ENCODE data around the gene UPK3B.
"Not testable (repeated sequence)": the region's sequence is repeated elsewhere in the genome, so short reads cannot be mapped to it uniquely, and the experiment has no call there.

Gene UPK3B

GRCh38 chr7:76509931-76510877 is at the start of gene UPK3B:
UPK3B (plus strand) TSS chr7:76510552; CDS start chr7:76510653, 101 bp downstream.
- peak; percentile 64 for DNase-seq (ENCODE audit: low spot score)

GRCh38 chr7:76460767-76461166 is 49.6 kb upstream of the UPK3B start:
- not testable (repeated sequence) for DNase-seq (ENCODE audit: low spot score)

GRCh38 chr7:76461464-76462101 is 48.8 kb upstream of the UPK3B start, which contains the start of gene DTX2:
DTX2 (plus strand) TSS chr7:76461709; CDS start chr7:76480510, 18,801 bp downstream.
- not testable (repeated sequence) for DNase-seq (ENCODE audit: low spot score)

- DNase-seq (ENCODE audit: low spot score): not testable (repeated sequence)
Measured at GRCh38 chr7:76462271-76462882, 48.0 kb upstream of the UPK3B start.

- DNase-seq (ENCODE audit: low spot score): not testable (repeated sequence)
Measured at GRCh38 chr7:76464959-76465358, 45.4 kb upstream of the UPK3B start.

GRCh38 chr7:76465950-76466349 is 44.4 kb upstream of the UPK3B start:
- DNase-seq (ENCODE audit: low spot score): not testable (repeated sequence)

- not testable (repeated sequence) for DNase-seq (ENCODE audit: low spot score)
Measured at GRCh38 chr7:76467743-76468404, 42.5 kb upstream of the UPK3B start.

- not testable (repeated sequence) for DNase-seq (ENCODE audit: low spot score)
Measured at GRCh38 chr7:76471556-76472221, 38.7 kb upstream of the UPK3B start.

- not testable (repeated sequence) for DNase-seq (ENCODE audit: low spot score)
Measured at GRCh38 chr7:76473097-76473496, 37.3 kb upstream of the UPK3B start.

GRCh38 chr7:76476280-76476679 is 34.1 kb upstream of the UPK3B start:
- not testable (repeated sequence) for DNase-seq (ENCODE audit: low spot score)

GRCh38 chr7:76476742-76477474 is 33.4 kb upstream of the UPK3B start:
- DNase-seq (ENCODE audit: low spot score): not testable (repeated sequence)

GRCh38 chr7:76479628-76480027 is 30.7 kb upstream of the UPK3B start:
- DNase-seq (ENCODE audit: low spot score): not testable (repeated sequence)

- DNase-seq (ENCODE audit: low spot score): not testable (repeated sequence)
Measured at GRCh38 chr7:76480403-76481253, 29.7 kb upstream of the UPK3B start.

- DNase-seq (ENCODE audit: low spot score): not testable (repeated sequence)
Measured at GRCh38 chr7:76482660-76483059, 27.7 kb upstream of the UPK3B start.

GRCh38 chr7:76483081-76483480 is 27.3 kb upstream of the UPK3B start:
- DNase-seq (ENCODE audit: low spot score): not testable (repeated sequence)

GRCh38 chr7:76484456-76484855 is 25.9 kb upstream of the UPK3B start:
- DNase-seq (ENCODE audit: low spot score): not testable (repeated sequence)

GRCh38 chr7:76485822-76486610 is 24.3 kb upstream of the UPK3B start:
- DNase-seq (ENCODE audit: low spot score): not testable (repeated sequence)

- not testable (repeated sequence) for DNase-seq (ENCODE audit: low spot score)
Measured at GRCh38 chr7:76486618-76487017, 23.7 kb upstream of the UPK3B start.

- DNase-seq (ENCODE audit: low spot score): not testable (repeated sequence)
Measured at GRCh38 chr7:76487969-76488368, 22.4 kb upstream of the UPK3B start.
